MCF 10A (cell line): ENCODE data around the gene DGUOK. TPM values are rescaled to one million over a fixed set of nuclear protein-coding genes. Genes with fewer than 3 reads are reported as not detected.

Experiments
- BruUV-seq: library from RNA; stranded (reverse); fragments of 400-500 nt; replicated peaks from 2 replicates; lab custom pipeline; 2021; lab: Mats Ljungman, UMichigan
- CTCF ChIA-PET: fragments of 300-600 bp; sonication (Branson Sonifier 250); formaldehyde crosslinking; extraction: SDS; loops from one replicate; lab custom pipeline; 2021; ENCODE audit warnings: antibody characterized with exemption, inconsistent platforms; lab: Yijun Ruan, JAX
- POLR2A ChIA-PET: fragments of 300-600, 350-650 bp; sonication (Branson Sonifier 250); formaldehyde crosslinking; extraction: SDS; loops from one replicate; lab custom pipeline; 2020; ENCODE audit warnings: antibody characterized with exemption, inconsistent platforms; lab: Yijun Ruan, JAX
- DNase-seq: peaks from one replicate; pipeline ENCODE4 v3.0.0-alpha.2; 2018; ENCODE audit not compliant: unreplicated experiment
- H3K27ac Mint-ChIP-seq: one replicate; pipeline ENCODE4 v1.8.0; 2022; ENCODE audit warnings: mild to moderate bottlenecking, low read depth, mixed read lengths; ENCODE audit not compliant: unreplicated experiment
- H3K27me3 Mint-ChIP-seq: one replicate; pipeline ENCODE4 v1.8.0; 2022; ENCODE audit warnings: mixed read lengths; ENCODE audit not compliant: insufficient read depth, unreplicated experiment
- H3K36me3 Mint-ChIP-seq: one replicate; pipeline ENCODE4 v1.8.0; 2022; ENCODE audit warnings: mild to moderate bottlenecking, moderate library complexity, mixed read lengths; ENCODE audit not compliant: insufficient read depth, unreplicated experiment
- H3K4me1 Mint-ChIP-seq: one replicate; pipeline ENCODE4 v1.8.0; 2022; ENCODE audit warnings: mixed read lengths; ENCODE audit not compliant: insufficient read depth, unreplicated experiment
- H3K4me3 Mint-ChIP-seq: one replicate; pipeline ENCODE4 v1.8.0; 2022; ENCODE audit warnings: mild to moderate bottlenecking, moderate library complexity, mixed read lengths; ENCODE audit not compliant: unreplicated experiment
- H3K9me3 Mint-ChIP-seq: one replicate; pipeline ENCODE4 v1.8.0; 2022; ENCODE audit warnings: mixed read lengths; ENCODE audit not compliant: unreplicated experiment
- CTCF ChIP-seq: fragments of 200-600 bp; IDR thresholded peaks from one replicate; pipeline ENCODE4 v1.8.0; 2022; ENCODE audit warnings: antibody characterized with exemption, mild to moderate bottlenecking; ENCODE audit not compliant: unreplicated experiment
- intact Hi-C: fragments of 100-400 bp; cut with micrococcal nuclease; formaldehyde crosslinking; loops from 2 replicates; pipeline ENCODE4 v1.14.1; 2022
- total RNA-seq: library from RNA; stranded (reverse); gene quantifications from 2 replicates; pipeline ENCODE4 v1.2.3, GENCODE V29; 2022

DGUOK gene
- total RNA-seq, 1 experiment from 2014 or later = 92.3 TPM

GRCh38 chr2:73913414-73914054, 13.1 kb upstream of the DGUOK start:
- CTCF ChIA-PET = no interaction called here
- no peak overlapping the region for H3K4me3 Mint-ChIP-seq
- POLR2A ChIA-PET = no interaction called here
- no peaks in the 10 kb centered on the region for H3K27me3 Mint-ChIP-seq
- H3K27ac Mint-ChIP-seq = no peak overlapping the region
- no peak for DNase-seq
- no peaks in the 10 kb centered on the region for H3K4me1 Mint-ChIP-seq
- TF ChIP-seq CTCF = no peak
- no TSS peak for BruUV-seq
- intact Hi-C loops = no loop called here
- no peaks in the 10 kb centered on the region for H3K36me3 Mint-ChIP-seq
- no peaks in the 10 kb centered on the region for H3K9me3 Mint-ChIP-seq

GRCh38 chr2:73914667-73915066, 12.0 kb upstream of the DGUOK start:
- intact Hi-C loops = no loop called here
- H3K27ac Mint-ChIP-seq = no peak overlapping the region
- BruUV-seq = no TSS peak
- H3K4me3 Mint-ChIP-seq = no peak overlapping the region
- no peaks in the 10 kb centered on the region for H3K9me3 Mint-ChIP-seq
- H3K36me3 Mint-ChIP-seq = no peaks in the 10 kb centered on the region
- H3K27me3 Mint-ChIP-seq = no peaks in the 10 kb centered on the region
- no peak for TF ChIP-seq CTCF
- ChIA-PET CTCF (no interaction called here), POLR2A (no interaction called here)
- H3K4me1 Mint-ChIP-seq = no peaks in the 10 kb centered on the region
- DNase-seq = no peak

- Mint-ChIP-seq H3K27me3 (no peaks in the 10 kb centered on the region), H3K4me1 (no peaks in the 10 kb centered on the region), H3K9me3 (no peaks in the 10 kb centered on the region), H3K4me3 (no peak overlapping the region), H3K36me3 (no peaks in the 10 kb centered on the region), H3K27ac (no peak overlapping the region)
- CTCF ChIA-PET = interaction anchor here (0.7 kb wide), 1 partner anchor 10 kb away, joined by 4 read pairs; no protein-coding TSS in a partner anchor
- POLR2A ChIA-PET = no interaction called here
- intact Hi-C loops = no loop called here
- TF ChIP-seq CTCF = no peak
- no TSS peak for BruUV-seq
- no peak for DNase-seq
Observed at GRCh38 chr2:73915437-73915993, 11.2 kb upstream of the DGUOK start.

- Mint-ChIP-seq H3K27ac (no peak overlapping the region), H3K4me3 (no peak overlapping the region), H3K27me3 (no peaks in the 10 kb centered on the region), H3K4me1 (no peaks in the 10 kb centered on the region), H3K9me3 (no peaks in the 10 kb centered on the region), H3K36me3 (no peaks in the 10 kb centered on the region)
- ChIA-PET CTCF (interaction anchor here (0.6 to 0.9 kb wide), 3 partner anchors 9 to 69 kb away, joined by 3 read pairs; no protein-coding TSS in a partner anchor), POLR2A (interaction anchor here (0.8 to 0.9 kb wide), 2 partner anchors 9 to 10 kb away, joined by 3 read pairs; no protein-coding TSS in a partner anchor)
- no peak for TF ChIP-seq CTCF
- BruUV-seq = no TSS peak
- DNase-seq = no peak
- intact Hi-C loops = no loop called here
Observed at GRCh38 chr2:73916666-73917065, 10.0 kb upstream of the DGUOK start.
